ENCODE data around the gene SLC7A7.

DNA sequence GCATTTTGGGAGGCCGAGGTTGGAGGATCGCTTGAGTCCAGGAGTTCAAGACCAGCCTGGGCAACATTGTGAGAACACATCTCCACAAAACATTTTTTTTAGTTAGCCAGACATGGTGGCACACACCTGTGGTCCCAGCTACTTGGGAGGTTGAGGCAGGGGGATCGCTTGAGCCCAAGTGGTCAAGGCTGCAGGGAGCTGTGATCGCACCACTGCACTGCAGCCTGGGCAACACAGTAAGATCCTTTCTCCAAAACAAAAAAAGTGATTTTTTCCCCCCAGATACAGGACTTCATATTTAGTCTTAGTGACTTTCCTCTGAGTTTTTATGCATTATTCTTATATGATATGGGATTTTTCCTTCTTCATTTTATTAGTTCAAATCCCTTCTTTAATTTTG, 28.6 kb downstream of the SLC7A7 start:
- TF ChIP-seq, protein P1, sequence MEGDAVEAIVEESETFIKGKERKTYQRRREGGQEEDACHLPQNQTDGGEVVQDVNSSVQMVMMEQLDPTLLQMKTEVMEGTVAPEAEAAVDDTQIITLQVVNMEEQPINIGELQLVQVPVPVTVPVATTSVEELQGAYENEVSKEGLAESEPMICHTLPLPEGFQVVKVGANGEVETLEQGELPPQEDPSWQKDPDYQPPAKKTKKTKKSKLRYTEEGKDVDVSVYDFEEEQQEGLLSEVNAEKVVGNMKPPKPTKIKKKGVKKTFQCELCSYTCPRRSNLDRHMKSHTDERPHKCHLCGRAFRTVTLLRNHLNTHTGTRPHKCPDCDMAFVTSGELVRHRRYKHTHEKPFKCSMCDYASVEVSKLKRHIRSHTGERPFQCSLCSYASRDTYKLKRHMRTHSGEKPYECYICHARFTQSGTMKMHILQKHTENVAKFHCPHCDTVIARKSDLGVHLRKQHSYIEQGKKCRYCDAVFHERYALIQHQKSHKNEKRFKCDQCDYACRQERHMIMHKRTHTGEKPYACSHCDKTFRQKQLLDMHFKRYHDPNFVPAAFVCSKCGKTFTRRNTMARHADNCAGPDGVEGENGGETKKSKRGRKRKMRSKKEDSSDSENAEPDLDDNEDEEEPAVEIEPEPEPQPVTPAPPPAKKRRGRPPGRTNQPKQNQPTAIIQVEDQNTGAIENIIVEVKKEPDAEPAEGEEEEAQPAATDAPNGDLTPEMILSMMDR (conservative IDR thresholded peaks at IDR 0.05): no peak
- TF ChIP-seq EZH2 (IDR thresholded peaks at IDR 0.05; ENCODE audit: low read depth): no peak

Data from PC-9 (cell line).